Measurements from ENCODE around the gene NUDT11. TPM values are rescaled to one million over a fixed set of nuclear protein-coding genes. Genes with fewer than 3 reads are reported as not detected.
"Not testable (repeated sequence)": the region's sequence is repeated elsewhere in the genome, so short reads cannot be mapped to it uniquely, and the experiment has no call there.

NUDT11 gene
- total RNA-seq = 10 to 100 TPM; 13.9 to 14.5 TPM
- 45.3 TPM for polyA plus RNA-seq (2013, experiment 1 of 2)
- 44.3 TPM for polyA plus RNA-seq (2013, experiment 2 of 2)
- long read RNA-seq, experiment 1, transcript NUDT11-201 (2 exons, 2,385 nt) = major isoform, 16 of 19 reads
- long read RNA-seq, experiment 1, partial matches to known transcripts = 0 of 19 reads
- long read RNA-seq, experiment 1, other reads (novel, unspliced or antisense) = 3 of 19 reads
- long read RNA-seq, experiment 2, transcript NUDT11-201 (2 exons, 2,385 nt) = major isoform, 30 of 32 reads
- long read RNA-seq, experiment 2, partial matches to known transcripts = 2 of 32 reads
- long read RNA-seq, experiment 2, other reads (novel, unspliced or antisense) = 0 of 32 reads
- long read RNA-seq, experiment 3, transcript NUDT11-201 (2 exons, 2,385 nt) = major isoform, 107 of 107 reads
- long read RNA-seq, experiment 3, partial matches to known transcripts = 0 of 107 reads
- long read RNA-seq, experiment 3, other reads (novel, unspliced or antisense) = 0 of 107 reads
- long read RNA-seq, experiment 4, transcript NUDT11-201 (2 exons, 2,385 nt) = major isoform, 22 of 22 reads
- long read RNA-seq, experiment 4, partial matches to known transcripts = 0 of 22 reads
- long read RNA-seq, experiment 4, other reads (novel, unspliced or antisense) = 0 of 22 reads

GRCh38 chrX:51496501-51497291 lies at the start of gene NUDT11:
TSS of gene NUDT11 (minus strand) at chrX:51496592. CDS start at chrX:51496444, 148 bp downstream.
- Mint-ChIP-seq H3K36me3 (ENCODE audit: low read depth) (no peaks in the 10 kb centered on the region), H3K4me3 (peak within 1 kb of the TSS; percentile 79), H3K4me1 (peaks cover 8% of the 10 kb centered on the region), H3K27ac (peak within 1 kb of the TSS; percentile 82), H3K9me3 (peaks cover 50% of the 10 kb centered on the region), H3K27me3 (ENCODE audit: insufficient read depth) (peaks cover 8% of the 10 kb centered on the region)
- no peaks in the 10 kb centered on the region for H3K4me1 ChIP-seq (ENCODE audit: control insufficient read depth, insufficient read depth, low read length)
- H3K36me3 ChIP-seq (ENCODE audit: control insufficient read depth, insufficient read depth, low read length) = no peaks in the 10 kb centered on the region
- WGBS, 2 experiments (ENCODE audit: insufficient coverage in 1 of 2, insufficient read length in 1 of 2) = 0% methylated on average over 77 of the region's 96 CpGs; no CpG with 5 or more reads in 1 of the 2 experiments
- peak within 1 kb of the TSS; percentile 15 for H3K9ac ChIP-seq (ENCODE audit: extremely low read depth, low read length, poor library complexity, severe bottlenecking)
- no peaks in the 10 kb centered on the region for H3K27me3 ChIP-seq (ENCODE audit: control insufficient read depth, insufficient read depth, low read length, poor library complexity, severe bottlenecking)
- DNase-seq = peak; percentile 90
- peak within 1 kb of the TSS; percentile 84 for H3K4me3 ChIP-seq (ENCODE audit: low read length)
- no peaks in the 10 kb centered on the region for H3K9me3 ChIP-seq (ENCODE audit: control insufficient read depth, low read length)
- TF ChIP-seq CTCF (conservative IDR thresholded peaks at IDR 0.05) = no peak
- peak within 1 kb of the TSS; percentile 53 for H3K27ac ChIP-seq (ENCODE audit: low read depth, low read length)

DNA sequence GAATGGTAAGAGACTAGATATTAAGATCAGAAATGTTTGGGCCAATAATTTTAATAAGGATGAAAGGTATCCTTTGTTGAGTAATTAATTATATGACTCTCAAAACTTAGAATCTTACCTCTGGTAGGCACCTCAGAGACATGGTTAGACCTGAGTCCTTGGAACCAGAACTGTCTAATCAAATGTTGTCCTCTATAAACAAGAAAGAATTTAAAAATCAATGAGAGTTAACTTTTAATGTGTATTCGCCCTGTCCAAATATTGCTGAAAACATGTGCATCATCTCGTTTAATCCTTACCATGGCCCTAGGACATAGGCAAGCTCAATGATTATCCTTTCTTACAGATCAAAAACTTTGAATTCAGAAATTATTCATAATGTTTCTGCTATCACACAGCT lies 24.0 kb upstream of the NUDT11 start:
- no peak for TF ChIP-seq CTCF (conservative IDR thresholded peaks at IDR 0.05)

GRCh38 chrX:51519131-51519530 lies 22.7 kb upstream of the NUDT11 start:
- H3K4me3 Mint-ChIP-seq = not testable (repeated sequence)

More for the DNA sequence above, 24.0 kb upstream of the NUDT11 start:
- WGBS, 2 experiments (ENCODE audit: insufficient coverage in 1 of 2, insufficient read length in 1 of 2) = 86 to 94% methylated on average over 1 to 2 of the region's 2 CpGs
- H3K9me3 ChIP-seq (ENCODE audit: control insufficient read depth, low read length) = no peaks in the 10 kb centered on the region
- no peaks in the 10 kb centered on the region for H3K4me1 ChIP-seq (ENCODE audit: control insufficient read depth, insufficient read depth, low read length)
- no peaks in the 10 kb centered on the region for H3K27me3 ChIP-seq (ENCODE audit: control insufficient read depth, insufficient read depth, low read length, poor library complexity, severe bottlenecking)
- Mint-ChIP-seq H3K9me3 (peaks cover 51% of the 10 kb centered on the region), H3K4me1 (no peaks in the 10 kb centered on the region), H3K36me3 (ENCODE audit: low read depth) (no peaks in the 10 kb centered on the region), H3K27ac (no peak overlapping the region), H3K27me3 (ENCODE audit: insufficient read depth) (no peaks in the 10 kb centered on the region), H3K4me3 (no peak overlapping the region)
- no peak overlapping the region for H3K27ac ChIP-seq (ENCODE audit: low read depth, low read length)
- H3K4me3 ChIP-seq (ENCODE audit: low read length) = no peak overlapping the region
- no peak for DNase-seq
- no peaks in the 10 kb centered on the region for H3K36me3 ChIP-seq (ENCODE audit: control insufficient read depth, insufficient read depth, low read length)
- no peak overlapping the region for H3K9ac ChIP-seq (ENCODE audit: extremely low read depth, low read length, poor library complexity, severe bottlenecking)

More at GRCh38 chrX:51519131-51519530, 22.7 kb upstream of the NUDT11 start:
- H3K9me3 ChIP-seq (ENCODE audit: control insufficient read depth, low read length); H3K27ac ChIP-seq (ENCODE audit: low read depth, low read length); H3K36me3 ChIP-seq (ENCODE audit: control insufficient read depth, insufficient read depth, low read length); H3K27me3 ChIP-seq (ENCODE audit: control insufficient read depth, insufficient read depth, low read length, poor library complexity, severe bottlenecking); DNase-seq; H3K27ac Mint-ChIP-seq; H3K36me3 Mint-ChIP-seq (ENCODE audit: low read depth); H3K4me1 ChIP-seq (ENCODE audit: control insufficient read depth, insufficient read depth, low read length); H3K4me3 ChIP-seq (ENCODE audit: low read length); H3K27me3 Mint-ChIP-seq (ENCODE audit: insufficient read depth); H3K4me1 Mint-ChIP-seq; H3K9ac ChIP-seq (ENCODE audit: extremely low read depth, low read length, poor library complexity, severe bottlenecking): not testable (repeated sequence)
- 100% methylated on average over 1 of the region's 2 CpGs; no CpG with 5 or more reads in 1 of the 2 experiments for WGBS, 2 experiments (ENCODE audit: insufficient coverage in 1 of 2, insufficient read length in 1 of 2)
- peaks cover 44% of the 10 kb centered on the region for H3K9me3 Mint-ChIP-seq

Data from endodermal cell (in vitro differentiated cells).